Fibroblast of skin of left biceps (primary cell): ENCODE data around the gene SMIM35.

Experiments used
- DNase-seq, 2 experiments: peaks; one replicate each; pipeline ENCODE4 v3.0.0-alpha.2; 2013; ENCODE audit warnings: low read depth in 2 of 2

The SMIM35 gene

GRCh38 chr11:118002541-118003423 is 84.0 kb downstream of the SMIM35 start:
- DNase-seq, result peak; percentile 18 to 23

GRCh38 chr11:118002010-118002540 is 84.7 kb downstream of the SMIM35 start:
- no peak for DNase-seq

- no peak for DNase-seq
Observed at GRCh38 chr11:118001494-118001971, 85.2 kb downstream of the SMIM35 start.

DNA sequence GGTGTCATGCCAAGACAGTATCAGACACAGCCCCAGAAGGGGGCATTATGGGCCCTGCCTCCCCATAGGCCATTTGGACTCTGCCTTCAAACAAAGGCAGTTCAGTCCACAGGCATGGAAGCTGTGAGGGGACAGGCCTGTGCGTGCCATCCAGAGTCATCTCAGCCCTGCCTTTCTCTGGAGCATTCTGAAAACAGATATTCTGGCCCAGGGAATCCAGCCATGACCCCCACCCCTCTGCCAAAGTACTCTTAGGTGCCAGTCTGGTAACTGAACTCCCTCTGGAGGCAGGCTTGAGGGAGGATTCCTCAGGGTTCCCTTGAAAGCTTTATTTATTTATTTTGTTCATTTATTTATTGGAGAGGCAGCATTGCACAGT is 85.9 kb downstream of the SMIM35 start:
- no peak for DNase-seq

GRCh38 chr11:118000067-118000849 is 86.5 kb downstream of the SMIM35 start:
- DNase-seq, result no peak

DNA sequence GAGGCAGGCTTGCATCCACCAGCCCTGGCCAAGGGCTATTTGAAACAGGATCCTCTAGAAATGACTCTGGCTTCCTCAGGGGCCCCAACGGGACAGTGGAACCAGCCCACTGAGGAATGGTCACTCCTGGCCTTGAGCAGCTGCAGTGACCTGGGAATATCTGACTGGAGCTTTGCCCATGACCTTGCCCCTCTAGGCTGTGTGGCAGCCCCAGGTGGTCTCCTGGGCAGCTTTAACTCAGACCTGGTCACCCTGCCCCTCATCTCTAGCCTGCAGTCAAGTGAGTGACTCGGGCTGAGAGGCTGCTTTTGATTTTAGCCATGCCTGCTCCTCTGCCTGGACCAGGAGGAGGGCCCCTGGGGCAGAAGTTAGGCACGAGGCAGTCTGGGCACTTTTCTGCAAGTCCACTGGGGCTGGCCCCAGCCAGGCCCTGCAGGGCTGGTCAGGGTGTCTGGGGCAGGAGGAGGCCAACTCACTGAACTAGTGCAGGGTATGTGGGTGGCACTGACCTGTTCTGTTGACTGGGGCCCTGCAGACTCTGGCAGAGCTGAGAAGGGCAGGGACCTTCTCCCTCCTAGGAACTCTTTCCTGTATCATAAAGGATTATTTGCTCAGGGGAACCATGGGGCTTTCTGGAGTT is 87.3 kb downstream of the SMIM35 start:
- no peak for DNase-seq

GRCh38 chr11:117998664-117999353 is 88.0 kb downstream of the SMIM35 start:
- no peak for DNase-seq

DNA sequence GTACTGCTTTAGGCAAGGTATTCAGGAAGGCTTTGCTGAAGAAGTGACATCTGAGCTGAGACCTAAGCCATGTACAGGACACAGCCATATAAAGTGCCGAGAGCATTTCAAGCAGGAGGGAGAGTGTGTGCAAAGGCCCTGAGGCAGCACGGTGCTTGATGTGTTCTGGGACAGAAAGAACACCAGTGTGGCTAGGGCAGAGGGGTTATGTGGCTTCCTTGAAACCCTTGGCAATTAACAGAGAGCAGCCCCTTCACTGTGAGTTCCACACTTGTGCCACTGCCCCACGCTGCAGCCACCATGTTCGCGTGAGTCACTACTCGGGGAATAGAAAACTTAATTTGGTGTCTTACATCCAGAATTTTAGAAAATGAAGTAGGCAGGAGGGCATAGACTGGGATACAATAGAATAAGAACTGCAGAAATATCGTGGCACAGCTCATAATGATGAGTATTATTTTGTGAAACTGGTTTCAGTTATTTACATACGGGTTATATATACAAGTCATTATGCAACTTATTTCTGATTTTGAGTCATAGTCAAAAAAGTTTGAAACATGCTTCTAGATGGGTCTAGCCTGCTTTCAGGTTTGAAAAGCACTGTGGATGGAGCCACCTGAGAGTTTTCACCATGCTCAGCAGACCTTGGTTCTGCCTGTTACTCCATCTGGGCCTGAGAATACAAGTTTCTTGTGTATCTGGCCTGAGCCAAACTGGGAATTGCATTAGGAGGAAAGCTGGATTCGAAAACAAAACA is 88.8 kb downstream of the SMIM35 start:
- DNase-seq, result no peak

DNA sequence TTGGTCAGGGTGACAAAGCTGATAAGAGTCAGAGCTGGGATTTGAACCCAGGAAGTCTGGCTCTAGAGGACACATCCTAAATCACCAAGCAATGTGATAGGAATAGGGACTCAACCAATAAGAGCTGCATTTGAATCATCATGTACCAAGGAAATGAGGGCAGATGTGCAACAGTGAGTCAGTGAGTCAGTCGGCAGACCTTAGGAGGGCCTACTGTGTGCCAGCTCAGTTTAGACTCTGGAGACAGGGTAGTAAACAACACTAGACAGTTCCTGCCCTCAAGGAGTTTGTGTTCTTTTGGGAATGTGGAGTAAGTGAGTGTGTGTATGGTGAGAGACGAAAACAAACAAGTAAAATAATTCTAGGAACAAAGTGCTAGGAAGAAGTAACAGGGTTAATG is 89.4 kb downstream of the SMIM35 start:
- DNase-seq, result no peak

DNA sequence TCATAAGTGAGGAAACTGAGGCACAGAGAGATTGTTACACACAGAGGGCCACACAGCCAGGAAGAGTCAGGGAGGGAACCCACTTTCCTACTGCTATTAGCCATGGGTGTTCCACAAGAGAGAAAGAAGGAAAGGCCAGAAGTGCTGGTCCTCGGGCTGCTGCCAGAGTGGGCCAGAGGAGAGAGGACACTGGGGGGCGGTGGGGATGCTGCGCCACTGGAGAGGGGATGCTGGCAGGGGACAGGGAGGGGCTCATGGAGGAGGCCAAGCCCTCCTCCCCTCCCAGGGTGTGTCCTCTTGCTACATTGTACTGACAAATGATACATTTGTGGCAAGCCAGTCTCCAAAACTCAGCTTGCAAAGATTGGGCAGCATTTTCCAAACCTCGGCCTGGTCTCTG is 90.7 kb downstream of the SMIM35 start:
- DNase-seq, result no peak

DNA sequence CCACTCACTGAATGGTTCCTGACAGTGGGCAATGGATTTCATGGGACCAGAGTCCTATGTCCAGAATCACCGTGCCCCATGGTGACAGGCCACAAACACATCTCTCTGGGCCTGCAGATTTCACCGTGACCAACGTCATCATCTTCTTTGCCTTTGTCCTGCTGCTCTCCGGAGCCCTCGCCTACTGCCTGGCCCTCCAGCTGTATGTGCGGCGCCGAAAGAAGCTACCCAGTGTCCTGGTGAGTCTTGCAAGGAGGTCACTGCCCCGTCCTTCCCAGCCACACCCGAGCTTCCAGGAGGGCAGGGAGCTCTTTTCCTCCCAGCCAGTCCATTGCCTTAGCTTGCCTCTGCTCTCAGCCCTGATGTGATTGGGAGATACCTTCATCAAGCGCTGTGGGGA is 91.3 kb downstream of the SMIM35 start:
- DNase-seq, result no peak

GRCh38 chr11:117993988-117994745 is 92.6 kb downstream of the SMIM35 start:
- DNase-seq, result no peak

DNA sequence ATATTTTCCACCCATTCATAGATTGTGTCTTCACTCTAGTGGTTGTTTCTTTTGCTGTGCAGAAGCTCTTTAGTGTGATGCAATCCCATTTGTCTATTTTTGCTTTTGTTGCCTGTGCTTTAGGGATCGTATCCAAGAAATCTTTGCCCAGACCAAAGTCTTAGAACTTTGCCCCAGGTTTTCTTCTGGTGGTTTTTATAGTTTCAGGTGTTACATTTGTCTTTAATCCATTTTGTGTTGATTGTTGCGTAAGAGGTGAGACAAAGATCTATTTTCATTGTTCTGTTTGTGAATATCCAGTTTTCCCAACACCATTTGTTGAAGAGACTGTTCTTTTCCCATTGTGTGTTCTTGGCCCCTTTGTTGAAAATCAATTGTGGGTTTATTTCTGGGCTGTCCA is 94.1 kb downstream of the SMIM35 start:
- DNase-seq, result no peak

- no peak for DNase-seq
Observed at GRCh38 chr11:117992136-117992535, 94.6 kb downstream of the SMIM35 start.

GRCh38 chr11:117989351-117990102 is 97.2 kb downstream of the SMIM35 start:
- DNase-seq, result no peak

- no peak for DNase-seq
Observed at GRCh38 chr11:117986981-117987574, 99.7 kb downstream of the SMIM35 start.

- no peak for DNase-seq
Observed at GRCh38 chr11:117985953-117986887, 100.5 kb downstream of the SMIM35 start, which contains the start of gene IL10RA. TSS of gene IL10RA (plus strand) at chr11:117986394. CDS start at chr11:117986468, 74 bp downstream.

DNA sequence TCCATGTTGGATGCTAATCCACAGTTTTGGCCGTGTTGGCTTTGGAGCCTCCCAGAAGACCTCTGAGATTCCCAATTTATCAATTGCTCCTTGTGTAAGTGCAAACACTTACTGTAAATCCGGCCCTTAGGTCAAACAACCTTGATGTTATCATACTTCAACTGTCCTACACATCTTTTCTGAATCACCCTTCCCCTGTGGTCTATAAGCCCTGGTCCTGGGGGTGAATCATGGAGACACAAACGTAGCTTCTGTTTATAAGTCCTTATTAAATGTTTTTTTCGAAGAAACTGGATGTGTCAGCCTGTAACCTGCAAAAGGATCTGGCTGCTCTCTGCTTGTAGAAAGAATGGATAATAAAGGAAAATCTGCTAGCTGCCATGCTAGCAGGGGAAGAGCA is 102.3 kb downstream of the SMIM35 start:
- no peak for DNase-seq
